SH-SY5Y (cell line): ENCODE measurements around the gene GADD45GIP1.

Experiments used
- GATA2 ChIP-seq: IDR thresholded peaks from 2 replicates; pipeline ENCODE4 v1.6.1; 2011; ENCODE audit warnings: mild to moderate bottlenecking, low read depth, low read length
- GATA3 ChIP-seq: IDR thresholded peaks from 2 replicates; pipeline ENCODE4 v1.6.1; 2011; ENCODE audit warnings: low read depth, mild to moderate bottlenecking, low read length, moderate library complexity

DNA sequence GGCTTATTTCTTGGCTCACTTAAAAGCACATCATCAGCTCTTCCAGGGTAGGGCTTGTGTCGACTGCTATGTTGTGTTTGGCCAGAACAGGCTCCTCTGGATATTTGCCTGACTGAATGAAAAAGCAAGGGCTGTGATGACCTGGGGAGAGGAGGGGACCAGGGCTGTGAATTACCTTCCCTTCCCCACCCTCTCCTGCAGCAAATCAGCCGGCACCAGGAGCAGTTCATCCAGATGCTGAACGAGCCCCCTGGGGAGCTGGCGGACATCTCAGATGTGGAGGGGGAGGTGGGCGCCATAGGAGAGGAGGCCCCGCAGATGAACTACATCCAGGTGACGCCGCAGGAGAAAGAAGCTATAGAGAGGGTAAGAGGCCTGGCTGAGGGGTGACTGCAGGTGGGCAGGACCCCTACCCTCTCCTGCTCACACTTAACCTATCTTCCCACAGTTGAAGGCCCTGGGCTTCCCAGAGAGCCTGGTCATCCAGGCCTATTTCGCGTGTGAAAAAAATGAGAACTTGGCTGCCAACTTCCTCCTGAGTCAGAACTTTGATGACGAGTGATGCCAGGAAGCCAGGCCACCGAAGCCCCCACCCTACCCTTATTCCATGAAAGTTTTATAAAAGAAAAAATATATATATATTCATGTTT, 4.4 kb downstream of the GADD45GIP1 start:
- TF ChIP-seq GATA2 (no peak), GATA3 (no peak)
